Measurements from ENCODE around the gene PSMD6. TPM values are rescaled to one million over a fixed set of nuclear protein-coding genes. Genes with fewer than 3 reads are reported as not detected.

PSMD6 gene
- total and polyA plus RNA-seq, 2 donors (not counting 3 experiments of a cell fraction or from before 2014, with no cell fraction given): 53.7 to 90.8 TPM

DNA sequence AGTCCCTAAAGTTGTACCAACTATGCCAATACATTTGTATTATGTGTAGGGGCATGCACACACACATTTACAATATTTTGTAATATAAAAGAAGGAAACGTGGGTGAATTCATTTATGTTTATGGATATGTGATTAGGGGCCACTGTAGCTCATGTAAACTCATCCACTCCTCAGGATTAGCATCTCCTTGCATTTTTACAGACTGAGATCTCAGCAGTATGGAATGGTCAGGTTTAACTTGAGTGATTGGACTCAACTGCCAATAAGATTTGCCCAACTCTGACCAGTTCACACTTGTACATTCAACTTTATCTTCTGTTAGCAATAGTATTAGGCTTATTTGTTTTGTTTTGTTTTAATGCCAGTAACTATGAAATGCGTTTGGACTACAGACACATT, 36.5 kb downstream of the PSMD6 start:
- peaks cover 5% of the 10 kb centered on the region for H3K4me1 ChIP-seq (ENCODE audit: control insufficient read depth, extremely low read depth, insufficient read depth, low read length)
- CTCF ChIA-PET: no interaction called here

More for the DNA sequence above, 36.5 kb downstream of the PSMD6 start:
- DNase-seq (ENCODE audit: low read depth, low spot score): no peak
- Histone ChIP-seq H3K9me3 (replicated peaks; ENCODE audit: control insufficient read depth, insufficient read depth, low read length) (no peaks in the 10 kb centered on the region), H2AFZ (ENCODE audit: low read depth, low read length) (no peak overlapping the region), H3K9ac (replicated peaks; ENCODE audit: extremely low read depth, insufficient read depth, low read length) (no peak overlapping the region), H3K27me3 (ENCODE audit: control insufficient read depth in 2 of 2, insufficient read depth in 2 of 2, low read length in 2 of 2) (no peaks in the 10 kb centered on the region), H4K20me1 (replicated peaks; ENCODE audit: control insufficient read depth, extremely low read depth, insufficient read depth, low read length) (no peaks in the 10 kb centered on the region), H3K4me3 (replicated peaks in 1 of 3; ENCODE audit: insufficient read depth in 1 of 3, low read depth in 1 of 3, low read length in 3 of 3) (no peak overlapping the region), H3K9me1 (replicated peaks; ENCODE audit: control insufficient read depth, extremely low read depth, insufficient read depth, low read length) (no peaks in the 10 kb centered on the region), H3K4me2 (ENCODE audit: insufficient read depth, low read length) (no peak overlapping the region), H3K36me3 (ENCODE audit: control insufficient read depth in 2 of 2, extremely low read depth in 1 of 2, insufficient read depth in 2 of 2, low read length in 2 of 2) (peaks cover 2 to 23% of the 10 kb centered on the region in 2 experiments), H3K79me2 (ENCODE audit: control insufficient read depth, insufficient read depth, low read length) (no peaks in the 10 kb centered on the region), H3K27ac (ENCODE audit: insufficient read depth, low read depth, low read length) (no peak overlapping the region)
- no TSS peak for BruUV-seq (replicated peaks)
- TF ChIP-seq POLR2AphosphoS5 (IDR thresholded peaks at IDR 0.05; ENCODE audit: insufficient read depth, low read depth, low read length): no peak
- TF ChIP-seq, protein P1, sequence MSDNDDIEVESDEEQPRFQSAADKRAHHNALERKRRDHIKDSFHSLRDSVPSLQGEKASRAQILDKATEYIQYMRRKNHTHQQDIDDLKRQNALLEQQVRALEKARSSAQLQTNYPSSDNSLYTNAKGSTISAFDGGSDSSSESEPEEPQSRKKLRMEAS (IDR thresholded peaks at IDR 0.05; ENCODE audit: insufficient read depth, insufficient read length): no peak
- TF ChIP-seq MYC (IDR thresholded peaks at IDR 0.05; ENCODE audit: low read depth, low read length): no peak
- TF ChIP-seq, protein P2, sequence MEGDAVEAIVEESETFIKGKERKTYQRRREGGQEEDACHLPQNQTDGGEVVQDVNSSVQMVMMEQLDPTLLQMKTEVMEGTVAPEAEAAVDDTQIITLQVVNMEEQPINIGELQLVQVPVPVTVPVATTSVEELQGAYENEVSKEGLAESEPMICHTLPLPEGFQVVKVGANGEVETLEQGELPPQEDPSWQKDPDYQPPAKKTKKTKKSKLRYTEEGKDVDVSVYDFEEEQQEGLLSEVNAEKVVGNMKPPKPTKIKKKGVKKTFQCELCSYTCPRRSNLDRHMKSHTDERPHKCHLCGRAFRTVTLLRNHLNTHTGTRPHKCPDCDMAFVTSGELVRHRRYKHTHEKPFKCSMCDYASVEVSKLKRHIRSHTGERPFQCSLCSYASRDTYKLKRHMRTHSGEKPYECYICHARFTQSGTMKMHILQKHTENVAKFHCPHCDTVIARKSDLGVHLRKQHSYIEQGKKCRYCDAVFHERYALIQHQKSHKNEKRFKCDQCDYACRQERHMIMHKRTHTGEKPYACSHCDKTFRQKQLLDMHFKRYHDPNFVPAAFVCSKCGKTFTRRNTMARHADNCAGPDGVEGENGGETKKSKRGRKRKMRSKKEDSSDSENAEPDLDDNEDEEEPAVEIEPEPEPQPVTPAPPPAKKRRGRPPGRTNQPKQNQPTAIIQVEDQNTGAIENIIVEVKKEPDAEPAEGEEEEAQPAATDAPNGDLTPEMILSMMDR (IDR thresholded peaks at IDR 0.05; ENCODE audit: extremely low read depth in 1 of 2, insufficient read depth in 1 of 2, low read depth in 1 of 2, low read length in 2 of 2): no peak
- TF ChIP-seq EZH2 (IDR thresholded peaks at IDR 0.05; ENCODE audit: borderline replicate concordance, low read depth, low read length, severe bottlenecking): no peak
- no peak for TF ChIP-seq JUN (IDR thresholded peaks at IDR 0.05; ENCODE audit: borderline replicate concordance, insufficient read depth, insufficient read length, low read depth)
- no peak for TF ChIP-seq POLR2A (IDR thresholded peaks at IDR 0.05; ENCODE audit: low read depth, low read length)
- TF ChIP-seq GATA2 (IDR thresholded peaks at IDR 0.05; ENCODE audit: insufficient read depth, insufficient read length, low read depth, low read length): no peak
- TF ChIP-seq FOS (IDR thresholded peaks at IDR 0.05; ENCODE audit: borderline replicate concordance, insufficient read depth, low read length): no peak
- FAIRE-seq: no peak
- POLR2A ChIA-PET: no interaction called here
- dilution Hi-C loops (cut with MboI; ENCODE audit: extremely low pct_ligation_motif_present, low sequenced_read_pairs): no loop called here
- intact Hi-C loops (cut with micrococcal nuclease): no loop called here

All from endothelial cell of umbilical vein (primary cell).